Inflammatory macrophage treated with lipopolysaccharide for 1 hour (primary cell): ENCODE results near the gene PIK3C2B.
"Not testable (repeated sequence)": the region's sequence is repeated elsewhere in the genome, so short reads cannot be mapped to it uniquely, and the experiment has no call there.

Experiments used
- DNase-seq, 2 donors: peaks; one replicate each; pipeline ENCODE4 v3.0.0-alpha.2; 2020 to 2022

PIK3C2B gene

DNA sequence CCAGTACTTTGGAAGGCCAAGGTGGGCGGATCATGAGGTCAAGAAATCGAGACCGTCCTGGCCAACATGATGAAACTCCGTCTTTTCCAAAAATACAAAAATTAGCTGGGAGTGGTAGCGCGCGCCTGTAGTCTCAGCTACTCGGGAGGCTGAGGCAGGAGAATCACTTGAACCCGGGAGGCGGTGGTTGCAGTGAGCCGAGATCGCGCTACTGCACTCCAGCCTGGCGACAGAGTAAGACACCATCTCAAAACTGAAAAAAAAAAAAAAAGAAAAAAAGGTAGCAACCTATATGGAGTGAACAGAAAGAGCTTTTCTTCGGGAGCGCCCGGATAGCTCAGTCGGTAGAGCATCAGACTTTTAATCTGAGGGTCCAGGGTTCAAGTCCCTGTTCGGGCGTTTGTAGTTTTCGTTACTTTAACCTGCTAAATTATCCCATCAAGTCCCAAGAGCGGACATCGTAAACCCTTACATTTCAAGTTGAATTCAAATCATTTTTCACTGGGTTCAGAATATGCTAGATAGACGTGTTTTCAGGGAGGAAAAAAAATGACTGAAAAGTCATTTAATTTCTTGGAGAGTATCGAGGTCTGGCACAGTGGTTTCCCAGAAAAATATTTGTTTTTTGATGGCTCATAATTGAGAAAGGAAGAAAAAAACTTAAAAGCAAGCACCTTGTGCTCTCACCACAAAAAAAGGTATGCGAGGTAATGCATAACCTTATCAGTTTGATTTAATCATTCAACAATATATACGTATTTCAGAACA, 11.8 kb upstream of the PIK3C2B start:
- DNase-seq: peak; percentile 83 to 95

DNA sequence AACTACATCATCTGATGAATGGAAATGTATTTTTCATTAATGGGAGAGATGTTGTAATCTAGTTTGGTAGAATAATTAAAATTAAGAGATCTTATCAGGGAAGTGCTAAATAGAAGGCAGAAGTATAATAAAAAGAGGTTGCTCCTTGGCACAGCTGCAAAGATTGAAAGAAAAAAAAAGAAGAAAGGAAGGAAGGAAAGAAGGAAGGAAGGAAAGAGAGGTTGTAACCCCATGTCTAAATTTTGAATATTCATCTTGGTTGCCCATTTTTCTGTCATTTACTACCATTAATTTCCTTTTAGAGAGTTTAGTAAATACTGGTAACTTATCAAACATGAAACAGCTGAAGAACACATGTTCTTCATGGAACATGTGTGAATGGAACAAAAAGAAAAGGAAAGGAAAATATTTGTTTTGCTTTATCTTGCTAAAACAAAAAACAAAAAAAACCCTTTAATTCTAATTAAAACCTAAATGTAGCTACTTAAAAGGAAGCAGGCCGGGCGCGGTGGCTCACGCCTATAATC, 11.1 kb upstream of the PIK3C2B start:
- DNase-seq: no peak

DNA sequence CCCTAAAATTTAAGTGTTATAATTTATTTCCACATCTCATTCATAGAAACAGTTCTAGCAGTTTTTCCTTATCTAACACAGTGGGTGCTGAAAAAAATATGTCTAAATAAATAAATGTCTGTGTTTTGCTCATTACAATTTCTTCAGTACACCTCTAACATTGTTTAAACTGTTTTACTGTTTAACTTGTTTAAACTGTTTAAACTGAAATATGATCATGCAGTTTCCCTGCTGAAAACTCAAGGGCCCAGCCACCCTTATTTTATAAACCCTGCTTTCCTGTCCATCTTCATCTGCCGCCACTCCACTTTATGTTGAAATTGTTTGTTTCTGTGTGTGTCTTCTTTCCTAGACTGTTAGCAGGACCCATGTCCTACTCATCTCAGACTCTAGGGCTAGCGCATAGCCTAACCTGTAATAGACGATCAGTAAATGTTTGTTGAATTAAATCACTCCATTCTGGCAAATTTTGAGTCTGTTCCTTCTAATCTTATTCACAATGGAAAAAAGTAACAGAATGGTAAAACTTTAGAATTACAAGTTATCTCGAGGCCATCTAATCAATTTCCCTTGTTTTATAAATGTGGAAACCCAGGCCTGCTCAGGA, 9.4 kb upstream of the PIK3C2B start:
- DNase-seq: no peak

DNA sequence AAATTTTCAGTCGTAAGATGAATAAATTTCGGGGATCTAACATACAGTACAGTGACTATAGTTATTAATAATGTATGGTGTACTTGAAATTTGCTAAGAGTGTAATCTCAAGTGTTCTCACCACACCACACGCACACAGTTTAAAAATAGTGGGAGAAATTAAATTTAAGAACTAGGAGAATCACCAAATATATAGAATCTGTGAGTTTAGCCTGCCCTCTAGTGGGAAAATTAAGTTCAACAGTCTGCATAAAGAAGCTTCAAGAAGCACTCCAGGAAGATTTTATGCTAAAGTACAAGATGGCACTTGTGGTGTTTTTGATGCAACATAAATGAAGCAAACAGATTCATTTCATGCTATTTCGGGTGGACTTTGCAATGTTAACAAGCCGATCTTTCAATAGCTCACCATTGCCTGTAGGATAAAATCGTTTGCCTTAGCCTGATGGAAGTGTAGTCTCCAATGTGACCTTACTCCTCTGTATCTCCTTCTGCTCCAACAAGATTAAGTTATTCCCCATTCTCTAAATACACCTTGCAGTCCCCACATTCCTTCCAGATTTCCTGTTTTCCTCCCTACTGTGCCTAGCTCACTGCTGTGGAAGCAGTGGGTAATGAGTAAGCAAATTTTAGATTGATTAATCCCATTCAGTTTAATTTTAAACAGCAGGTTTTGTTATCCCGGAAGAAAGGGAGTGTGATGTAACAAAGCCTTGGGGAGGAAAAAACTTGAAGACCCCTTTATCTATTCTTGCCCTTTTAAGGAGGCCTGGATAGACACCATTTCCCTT, 8.7 kb upstream of the PIK3C2B start:
- DNase-seq: peak; percentile 65 to 95

DNA sequence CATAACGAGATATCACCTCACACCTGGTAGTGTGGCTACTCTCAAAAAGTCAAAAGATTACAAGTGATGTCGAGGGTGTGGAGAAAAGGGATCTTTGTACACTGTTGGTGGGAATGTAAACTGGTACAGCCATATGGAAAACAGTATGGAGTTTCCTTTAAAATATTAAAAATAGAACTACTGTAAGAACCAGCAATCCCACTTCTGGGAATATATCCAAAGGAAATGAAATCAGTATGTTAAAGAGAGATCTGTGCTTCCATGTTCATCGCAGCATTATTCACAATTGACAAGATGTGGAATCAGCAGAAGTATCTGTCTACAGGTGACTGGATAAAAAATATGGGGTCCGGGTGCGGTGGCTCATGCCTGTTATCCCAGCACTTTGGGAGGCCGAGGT, 7.6 kb upstream of the PIK3C2B start:
- no peak for DNase-seq

DNA sequence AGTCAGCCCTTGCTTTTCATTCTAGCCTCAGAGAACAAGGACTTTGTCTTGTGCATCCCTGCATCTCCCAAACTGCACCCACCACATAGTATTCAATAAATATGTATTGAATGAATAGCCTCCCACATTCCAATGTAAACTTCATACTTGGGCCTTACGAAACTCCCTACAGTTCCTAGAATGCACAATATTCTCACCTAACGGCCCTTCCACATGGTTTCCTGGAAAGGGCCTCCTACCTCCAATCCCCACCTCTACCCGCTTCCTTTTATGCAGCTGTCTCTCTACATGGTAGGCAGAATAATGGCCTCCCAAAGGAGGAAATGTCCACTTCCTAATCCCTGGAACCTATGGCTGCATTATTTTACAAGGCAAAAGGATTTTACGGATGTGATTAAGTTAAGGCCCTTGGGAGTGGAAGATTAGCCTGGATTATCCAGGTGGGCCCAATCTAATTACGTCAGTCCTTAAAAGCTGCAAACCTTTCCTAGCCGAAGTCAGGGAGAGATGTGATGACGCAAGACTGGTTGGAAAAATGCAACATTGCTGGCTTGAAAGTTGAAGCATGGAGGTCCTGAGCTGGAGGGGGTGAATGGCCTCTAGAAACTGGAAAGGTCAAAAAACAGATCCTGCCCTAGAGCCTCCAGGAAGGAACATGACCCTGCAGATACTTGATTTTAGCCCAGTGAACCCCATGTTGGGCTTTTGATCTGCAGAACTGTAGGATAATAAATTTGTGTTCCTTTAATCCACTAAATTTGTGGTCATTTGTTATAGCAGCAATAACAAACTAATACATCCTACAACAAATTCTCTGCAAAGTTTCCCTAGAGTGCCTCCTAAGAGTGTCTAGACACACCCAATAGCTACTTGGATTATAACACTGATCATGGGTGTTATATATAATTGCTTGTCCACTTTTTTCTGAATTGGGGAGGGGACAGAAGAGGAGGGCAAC, 5.2 kb upstream of the PIK3C2B start:
- DNase-seq: no peak

DNA sequence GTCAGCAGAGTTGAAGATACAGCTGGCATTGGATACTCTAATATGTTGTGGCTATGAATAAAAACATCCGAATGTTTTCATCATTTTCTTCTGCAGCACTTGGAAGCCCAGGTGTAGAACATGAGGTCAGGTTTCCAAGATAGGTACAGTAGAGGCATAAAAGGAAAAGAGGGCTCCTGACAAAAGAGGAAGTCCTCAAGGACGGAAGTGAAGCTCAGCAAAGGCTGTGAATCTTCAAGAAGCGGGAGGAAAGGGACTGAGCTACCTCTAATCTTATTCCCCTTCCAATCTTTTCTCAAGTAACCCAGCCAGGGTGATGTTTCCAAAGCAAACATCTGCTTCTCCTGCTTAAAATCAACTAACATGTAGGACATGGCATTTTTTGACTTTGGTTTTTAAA, 4.4 kb upstream of the PIK3C2B start:
- DNase-seq: peak; percentile 19 to 29

DNA sequence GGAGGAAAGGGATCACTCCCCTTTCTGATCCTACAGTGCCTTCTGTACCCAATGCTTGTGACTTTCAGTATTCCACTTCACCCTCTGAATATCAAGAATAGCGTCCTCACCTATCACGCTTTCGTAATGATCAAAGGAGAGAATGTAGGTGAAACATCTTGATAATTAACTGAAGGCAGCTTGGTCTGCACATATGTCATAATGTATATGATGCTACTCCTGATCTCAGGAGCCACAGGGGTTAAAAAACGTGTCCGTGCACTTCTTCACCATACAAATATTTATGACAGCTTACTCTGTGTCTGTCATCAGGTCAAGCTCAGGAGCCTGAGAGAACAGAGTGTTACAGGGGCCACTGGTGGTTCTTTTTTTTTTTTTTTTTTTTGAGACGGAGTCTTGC, 1.2 kb upstream of the PIK3C2B start:
- DNase-seq: no peak

DNA sequence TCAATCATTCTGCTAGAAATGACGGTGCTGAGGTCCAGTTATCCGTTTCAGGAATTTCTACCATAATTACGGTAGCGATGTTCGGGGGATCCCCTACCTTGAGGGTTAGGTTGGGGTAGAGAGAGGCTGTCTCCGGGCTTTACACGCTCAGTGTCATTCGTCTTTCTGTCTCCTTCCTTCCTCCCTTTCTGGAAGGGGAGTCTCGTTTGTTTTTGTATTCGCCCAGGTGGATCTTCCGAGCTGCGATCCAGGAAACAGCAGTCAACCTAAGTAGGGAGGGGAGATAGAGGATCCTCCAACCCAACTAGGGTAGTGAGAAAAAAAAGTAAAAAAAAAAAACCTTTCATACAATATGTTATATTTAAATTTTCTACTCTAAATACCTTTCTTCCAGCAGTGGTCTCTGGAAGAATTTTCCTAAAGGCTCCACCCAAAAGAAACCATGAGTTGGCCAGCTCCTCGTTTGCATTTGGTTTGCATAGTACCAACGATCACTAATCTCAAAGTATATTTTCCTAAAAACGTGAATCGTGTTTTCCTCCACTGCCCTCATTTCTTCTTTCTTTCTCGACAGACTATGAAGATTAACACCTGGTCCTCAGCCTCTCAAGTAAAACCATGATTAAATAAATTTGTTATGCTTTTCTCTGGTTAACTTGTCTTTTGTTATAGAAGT, 611 bp upstream of the PIK3C2B start:
- no peak for DNase-seq

DNA sequence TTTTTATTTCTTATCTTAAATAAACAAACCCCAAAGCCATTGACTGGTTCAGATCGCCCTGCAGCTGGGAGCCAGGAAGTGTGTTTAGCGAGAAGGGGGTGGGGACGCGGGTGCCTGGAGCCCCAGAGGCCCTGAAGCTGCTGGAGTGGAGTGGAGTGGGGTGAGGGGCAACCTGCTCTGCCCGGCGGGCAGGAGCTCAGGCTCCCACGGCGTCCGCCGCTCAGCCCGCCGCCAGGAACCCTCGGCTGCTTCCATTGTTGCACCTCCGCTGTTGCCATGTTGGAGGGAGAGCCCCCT, 673 bp downstream of the PIK3C2B start:
- DNase-seq: peak in 1 of 2 donors; percentile 12

DNA sequence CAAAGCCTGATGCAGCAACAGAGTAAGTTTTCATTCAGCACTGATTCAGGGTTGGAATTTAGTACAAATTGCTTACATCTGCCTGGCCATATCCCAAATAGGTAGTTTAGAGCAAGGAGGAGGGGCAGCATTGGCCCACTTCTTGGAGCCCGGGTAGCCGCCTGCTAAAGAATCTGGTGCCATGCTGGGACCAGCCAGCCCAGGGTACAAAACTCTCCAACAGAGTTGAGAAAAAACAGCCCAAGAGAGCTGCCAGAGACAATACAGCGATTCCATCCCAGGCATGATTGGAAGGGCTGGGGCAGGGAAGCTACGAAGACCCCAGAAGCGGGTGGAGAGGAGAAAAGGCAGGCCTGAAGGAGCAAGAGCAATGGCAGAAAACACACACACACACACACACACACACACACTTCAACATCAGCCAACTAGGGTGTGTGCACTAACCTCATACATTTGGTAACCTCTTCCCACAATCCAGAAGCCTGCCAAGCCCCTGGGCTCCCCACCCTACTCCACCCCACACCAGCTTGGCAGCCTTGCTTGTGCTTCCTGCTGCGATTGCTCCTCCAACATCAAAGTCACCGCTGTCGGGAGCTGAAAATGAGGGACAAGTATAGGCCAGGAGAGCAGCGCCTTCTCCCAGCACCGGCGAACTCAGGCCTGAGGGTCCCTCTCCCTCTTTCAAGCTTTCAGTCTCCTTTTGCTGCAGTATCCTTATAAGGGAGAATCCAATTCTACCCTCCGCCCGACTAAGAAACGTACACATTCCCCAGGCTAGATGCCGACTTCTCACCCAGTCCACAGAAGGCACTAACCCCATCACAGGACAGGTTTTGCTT, 1.2 kb downstream of the PIK3C2B start:
- DNase-seq: peak in 1 of 2 donors; percentile 11

DNA sequence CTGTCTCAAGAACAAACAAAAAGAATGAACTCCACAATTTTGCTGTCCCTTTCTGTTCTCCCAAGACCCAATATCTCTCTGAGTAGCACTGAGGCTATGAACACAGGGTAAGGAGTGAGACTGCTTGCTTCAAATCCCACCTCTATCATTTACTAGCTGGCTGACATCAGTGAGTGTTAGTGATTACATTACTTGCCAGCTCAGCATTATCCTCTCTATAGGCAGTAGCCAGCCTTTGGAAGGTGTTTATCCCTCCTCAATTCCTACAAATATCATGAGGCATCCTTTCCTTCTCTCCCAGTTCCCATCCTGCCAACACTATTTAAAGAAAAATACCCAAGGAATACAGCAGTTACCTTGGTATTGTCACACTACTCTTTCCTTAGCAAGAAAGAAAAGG, 3.0 kb downstream of the PIK3C2B start:
- no peak for DNase-seq

DNA sequence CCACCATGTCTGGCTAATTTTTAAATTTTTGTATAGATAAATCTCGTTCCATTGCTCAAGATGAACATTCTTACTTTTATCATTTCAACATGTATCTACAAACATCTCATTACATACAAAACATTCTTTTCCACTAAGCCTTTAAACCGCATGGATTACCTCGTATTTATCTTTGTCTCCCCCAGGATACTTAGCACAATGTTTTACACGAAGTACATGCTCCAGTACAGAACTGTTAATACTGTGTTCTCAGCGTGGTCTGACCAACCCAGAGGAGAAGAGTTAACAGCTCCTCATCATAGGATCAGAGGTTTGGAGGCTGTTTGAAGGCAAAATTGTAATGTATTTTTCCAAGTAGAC, 7.4 kb downstream of the PIK3C2B start:
- no peak for DNase-seq

DNA sequence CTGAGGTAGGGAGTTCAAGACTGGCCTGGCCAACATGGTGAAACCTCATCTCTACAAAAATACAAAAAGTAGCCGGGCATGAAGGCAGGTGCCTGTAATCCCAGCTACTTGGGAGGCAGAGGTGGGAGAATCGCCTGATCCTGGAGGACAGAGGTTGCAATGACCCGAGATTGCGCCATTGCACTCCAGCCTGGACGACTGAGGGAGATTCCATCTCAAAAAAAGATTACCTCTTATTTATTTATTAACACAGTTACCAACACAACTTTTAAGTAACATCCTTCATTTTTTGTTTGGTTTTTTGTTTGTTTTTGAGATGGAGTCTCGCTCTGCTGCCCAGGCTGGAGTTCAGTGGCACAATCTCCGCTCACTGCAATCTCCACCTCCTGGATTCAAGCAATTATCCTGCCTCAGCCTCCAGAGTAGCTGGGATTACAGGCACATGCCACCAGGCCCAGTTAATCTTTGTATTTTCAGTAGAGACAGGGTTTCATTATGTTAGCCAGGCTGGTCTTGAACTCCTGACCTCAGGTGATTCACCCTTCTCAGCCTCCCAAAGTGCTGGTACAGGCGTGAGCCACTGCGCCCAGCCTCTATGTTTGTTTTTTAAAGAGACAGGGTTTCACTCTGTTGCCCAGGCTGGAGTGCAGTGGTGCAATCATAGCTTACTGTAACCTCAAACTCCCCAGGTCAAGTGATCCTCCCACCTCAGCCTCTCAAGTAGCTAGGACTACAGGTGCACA, 7.9 kb downstream of the PIK3C2B start:
- not testable (repeated sequence) for DNase-seq

DNA sequence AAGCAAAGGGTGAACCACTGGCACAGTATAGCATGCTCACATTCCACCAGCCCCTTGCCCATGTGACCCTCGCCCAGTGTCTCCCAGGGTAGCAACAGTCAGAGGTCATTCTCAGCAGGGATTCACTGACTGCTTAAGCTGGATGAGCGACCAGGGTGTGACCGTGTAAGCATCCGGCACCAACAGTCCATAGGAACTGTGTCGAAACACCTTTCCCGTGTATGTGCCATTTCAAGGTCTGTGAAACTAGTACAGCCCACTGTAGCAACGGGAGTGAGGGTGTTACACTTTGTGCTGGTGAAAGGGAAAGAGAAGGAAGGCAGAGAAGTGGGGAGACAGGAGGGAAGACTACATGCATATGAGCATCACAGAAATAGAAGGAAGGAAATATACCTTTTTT, 10.8 kb downstream of the PIK3C2B start:
- DNase-seq: no peak

DNA sequence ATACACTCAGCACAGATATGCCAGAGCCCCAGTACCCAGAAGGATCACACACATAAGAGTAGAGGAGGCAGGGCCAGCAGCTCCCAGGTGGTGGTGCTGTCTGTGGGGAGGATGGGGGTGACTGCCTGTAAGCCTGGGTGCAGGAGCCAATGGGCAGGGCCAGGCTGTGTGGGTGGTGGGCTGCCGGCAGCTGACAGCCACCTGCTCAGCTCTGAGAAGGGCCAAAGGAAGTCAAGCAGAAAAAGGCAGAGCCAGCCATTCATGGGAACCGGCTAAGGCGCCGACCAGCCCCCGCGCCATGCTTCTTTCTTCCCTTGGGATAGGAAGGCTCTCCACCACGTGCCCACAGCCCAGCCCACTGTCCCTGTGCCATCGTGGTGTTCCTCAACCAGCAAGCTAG, 14.1 kb downstream of the PIK3C2B start:
- no peak for DNase-seq

DNA sequence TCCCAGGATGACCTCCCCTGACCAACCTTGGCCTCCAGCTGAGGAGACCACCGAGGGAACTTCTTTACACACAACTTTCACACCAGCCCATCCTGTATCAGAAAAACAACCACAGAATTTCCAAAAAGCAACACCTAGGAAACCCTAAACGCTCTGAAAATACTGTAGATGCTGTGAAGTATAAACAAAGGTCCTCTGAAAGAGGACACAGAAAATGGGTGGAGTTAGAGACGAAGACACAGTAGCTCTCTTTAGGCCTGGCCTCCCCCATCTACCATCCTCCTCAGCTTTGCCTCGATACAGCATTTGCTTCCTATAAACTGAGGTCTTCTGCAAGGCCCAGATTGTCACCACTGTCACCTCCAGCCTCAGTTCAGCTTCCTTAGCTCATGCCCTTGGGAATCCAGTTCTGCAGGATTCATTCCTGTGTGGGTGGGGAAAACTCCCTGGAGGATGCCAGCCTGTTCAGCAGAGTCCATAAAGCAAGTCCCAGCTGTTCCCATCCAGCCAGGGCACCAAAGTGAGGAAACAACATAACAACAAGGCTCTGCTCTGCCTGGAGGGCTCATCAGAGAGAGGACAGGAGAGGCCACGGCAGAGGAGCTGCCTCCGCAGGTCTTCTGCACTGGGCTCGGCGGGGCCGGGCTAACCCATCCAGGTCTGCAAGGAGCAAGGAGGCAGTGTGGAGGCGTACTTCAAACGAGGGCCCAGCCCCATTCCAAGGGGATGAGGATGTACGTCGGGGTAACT, 15.0 kb downstream of the PIK3C2B start:
- no peak for DNase-seq

DNA sequence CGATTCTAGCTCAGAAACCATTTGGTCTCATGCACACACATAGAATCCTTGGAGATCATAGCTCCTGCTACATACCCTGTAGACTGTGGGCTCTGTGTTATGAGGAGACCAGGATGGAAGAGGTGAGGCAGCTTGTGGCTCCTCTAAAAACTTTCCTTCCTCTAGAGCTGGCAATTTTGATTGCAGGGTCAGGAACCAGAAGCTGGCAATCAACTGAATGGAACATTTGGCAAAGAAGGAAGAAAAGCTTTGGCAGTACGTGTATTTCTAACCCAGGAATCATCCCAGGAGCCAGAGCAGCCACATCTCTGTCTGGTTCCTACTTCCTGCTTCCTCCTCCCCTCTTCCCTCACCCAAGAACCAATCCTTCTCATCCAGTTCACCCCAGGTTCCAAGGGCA, 15.7 kb downstream of the PIK3C2B start:
- DNase-seq: no peak

DNA sequence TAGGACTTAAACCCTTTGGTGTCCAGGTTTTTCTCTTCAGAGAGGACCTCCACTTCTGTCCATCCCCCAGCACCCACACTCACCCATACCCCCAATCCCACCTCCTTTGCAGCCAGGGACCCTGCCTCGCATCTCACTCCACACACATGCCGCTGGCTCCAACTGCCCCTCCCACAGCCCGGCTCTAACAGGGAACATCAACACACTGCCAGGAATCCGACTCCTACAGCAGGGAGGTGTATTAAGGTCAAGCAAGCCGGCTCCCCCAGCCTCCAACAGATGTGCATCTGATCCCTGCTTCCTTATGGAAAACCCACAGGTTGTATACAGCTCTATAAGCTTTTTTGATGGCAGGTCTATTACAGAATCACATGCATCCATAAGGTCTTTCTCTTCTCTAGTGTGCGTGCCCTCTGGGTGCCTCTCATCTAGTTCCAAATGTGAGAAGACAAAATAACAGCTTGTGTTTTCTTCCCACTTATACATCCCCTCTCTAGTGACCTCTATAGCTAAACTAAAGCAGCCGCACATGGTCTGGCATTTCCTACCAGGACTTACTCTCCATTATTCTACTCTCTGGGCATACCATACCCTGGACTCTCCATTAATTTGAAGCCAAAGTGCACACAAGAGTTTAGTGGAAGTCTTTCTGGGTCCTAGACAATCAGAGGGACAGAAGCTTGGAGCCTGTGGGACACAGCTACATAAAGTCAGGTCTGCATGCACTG, 16.3 kb downstream of the PIK3C2B start:
- DNase-seq: no peak
